Measurements from ENCODE around the gene DNAAF3.

DNAAF3 gene

DNA sequence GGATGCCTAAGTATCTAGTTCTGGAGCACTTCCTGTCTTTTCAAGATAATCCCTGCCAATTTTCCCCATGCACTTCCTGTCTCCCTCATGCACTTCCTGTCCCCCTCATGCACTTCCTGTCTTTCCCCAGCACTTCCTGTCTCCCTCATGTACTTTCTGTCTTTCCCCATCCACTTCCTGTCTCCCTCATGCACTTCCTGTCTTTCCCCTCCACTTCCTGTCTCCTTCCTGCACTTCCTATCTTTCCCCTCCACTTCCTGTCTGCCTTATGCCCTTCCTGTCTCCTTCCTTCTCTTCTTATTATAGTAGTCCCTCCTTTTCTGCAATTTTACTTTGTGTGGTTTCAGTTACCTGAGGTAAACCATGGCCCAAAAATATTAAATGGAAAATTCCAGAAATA, 14.4 kb downstream of the DNAAF3 start:
- no peak for DNase-seq

- no peak for DNase-seq
Measured at GRCh38 chr19:55149078-55150003, 17.1 kb downstream of the DNAAF3 start, which contains the start of gene TNNT1. TNNT1 (minus strand) TSS chr19:55149206; CDS start chr19:55147157, 2,049 bp downstream.

DNA sequence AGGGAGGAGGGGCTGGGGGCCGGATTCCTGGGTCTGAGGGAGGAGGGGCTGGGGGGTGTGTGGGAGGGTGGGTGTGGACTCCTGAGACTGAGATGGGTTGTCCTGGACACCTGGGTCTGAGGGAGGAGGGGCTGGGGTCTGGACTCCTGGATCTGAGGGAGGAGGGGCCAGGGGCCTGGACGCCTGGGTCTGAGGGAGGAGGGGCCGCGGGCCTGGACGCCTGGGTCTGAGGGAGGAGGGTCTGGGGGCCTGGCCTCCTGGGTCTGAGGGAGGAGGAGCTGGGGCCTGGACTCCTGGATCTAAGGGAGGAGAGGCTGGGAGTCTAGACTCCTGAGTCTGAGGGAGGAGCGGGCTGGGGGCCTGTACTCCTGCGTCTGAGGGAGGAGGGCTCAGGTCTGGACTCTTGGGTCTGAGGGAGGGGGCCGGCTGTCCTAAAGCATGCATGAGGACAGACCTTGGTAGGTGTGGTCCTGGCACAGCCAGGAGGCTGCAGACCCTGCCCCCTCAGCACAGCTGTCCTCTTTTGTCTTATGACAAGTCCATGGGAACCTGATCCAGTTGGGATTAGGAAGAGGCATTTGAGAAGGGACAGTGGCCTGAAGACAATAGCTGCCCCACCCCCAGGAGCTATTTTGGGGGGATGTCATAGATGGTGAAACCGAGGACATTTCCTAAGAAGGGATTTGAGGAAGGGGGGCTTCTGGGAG, 18.7 kb downstream of the DNAAF3 start:
- no peak for DNase-seq

- peak; percentile 82 for DNase-seq
Measured at GRCh38 chr19:55146705-55147273, 19.6 kb downstream of the DNAAF3 start.

GRCh38 chr19:55146078-55146704, 20.2 kb downstream of the DNAAF3 start:
- peak; percentile 67 for DNase-seq

GRCh38 chr19:55145232-55145631, 21.2 kb downstream of the DNAAF3 start:
- no peak for DNase-seq

DNA sequence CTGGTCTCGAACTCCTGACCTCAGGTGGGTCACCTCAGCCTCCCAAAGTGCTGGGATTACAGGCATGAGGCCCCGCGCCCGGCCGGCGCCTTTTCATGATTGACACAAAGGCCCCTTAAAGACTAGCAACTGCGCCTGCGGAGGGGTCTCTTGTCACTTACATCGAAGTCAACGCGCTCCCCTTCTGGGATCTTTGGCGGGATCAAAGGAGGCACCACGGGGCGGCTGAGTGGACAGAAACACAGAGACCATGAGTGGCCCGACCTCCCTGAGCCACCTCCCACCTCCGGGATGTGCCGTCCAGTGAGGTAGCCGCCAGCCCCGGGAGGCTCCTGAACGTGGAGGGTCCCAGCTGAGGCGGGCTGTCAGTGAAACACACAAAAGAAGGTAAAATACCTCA, 24.7 kb downstream of the DNAAF3 start:
- DNase-seq, result no peak

DNA sequence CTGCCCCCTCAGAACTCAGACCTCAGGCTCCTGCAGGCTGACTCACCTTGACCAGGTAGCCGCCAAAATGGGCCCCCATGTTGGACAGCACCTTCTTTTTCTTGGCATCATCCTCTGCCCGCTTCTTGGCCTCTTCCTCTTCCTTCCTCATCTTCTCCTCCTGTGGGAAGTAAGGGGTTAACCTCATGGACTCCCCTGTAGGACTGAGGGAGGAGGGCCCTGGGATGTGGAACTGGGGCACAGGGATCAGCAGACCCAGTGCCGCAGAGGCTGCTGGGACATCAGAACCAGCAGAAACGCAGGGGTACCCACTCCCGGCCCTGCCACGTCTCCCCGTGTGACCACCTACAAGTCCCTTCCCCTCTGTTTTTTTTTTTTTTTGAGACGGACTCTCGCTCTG, 28.5 kb downstream of the DNAAF3 start:
- DNase-seq, result no peak

DNA sequence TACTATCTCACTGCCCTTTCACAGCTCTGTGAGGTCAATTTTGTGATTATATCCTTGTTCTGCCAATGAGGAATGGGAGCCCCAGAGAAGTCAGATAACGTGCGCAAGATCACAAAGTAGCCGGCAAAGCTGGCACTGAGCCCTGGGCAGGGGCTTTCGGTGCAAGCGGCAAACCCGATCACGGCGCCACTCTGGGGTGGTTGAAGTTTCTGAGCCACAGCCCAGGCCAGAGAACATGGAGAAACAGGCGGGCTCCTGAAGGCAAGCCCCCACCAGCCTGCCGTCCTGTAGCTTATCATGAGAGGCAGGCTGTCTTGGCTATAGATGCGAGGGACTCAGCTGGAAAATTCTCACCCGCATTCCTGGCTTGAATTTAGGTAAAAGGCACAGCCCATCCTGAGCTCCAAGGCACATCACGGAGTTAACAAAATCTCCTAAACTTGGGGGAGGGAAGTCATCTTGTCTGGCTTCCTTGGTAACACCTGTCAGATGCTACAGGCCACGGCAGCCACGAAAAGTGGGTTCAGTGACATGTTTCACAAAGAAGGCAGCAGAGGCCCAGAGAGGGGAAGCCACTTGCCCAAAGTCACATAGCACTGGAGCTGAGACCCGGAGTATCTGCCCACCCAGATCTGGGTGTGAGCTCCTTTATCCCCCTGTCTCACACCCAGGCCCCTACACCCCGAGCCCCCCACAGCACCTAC, 29.9 kb downstream of the DNAAF3 start:
- no peak for DNase-seq

GRCh38 chr19:55134736-55135135, 31.7 kb downstream of the DNAAF3 start:
- DNase-seq, result no peak

- DNase-seq, result no peak
Measured at GRCh38 chr19:55133639-55134444, 32.6 kb downstream of the DNAAF3 start.

DNA sequence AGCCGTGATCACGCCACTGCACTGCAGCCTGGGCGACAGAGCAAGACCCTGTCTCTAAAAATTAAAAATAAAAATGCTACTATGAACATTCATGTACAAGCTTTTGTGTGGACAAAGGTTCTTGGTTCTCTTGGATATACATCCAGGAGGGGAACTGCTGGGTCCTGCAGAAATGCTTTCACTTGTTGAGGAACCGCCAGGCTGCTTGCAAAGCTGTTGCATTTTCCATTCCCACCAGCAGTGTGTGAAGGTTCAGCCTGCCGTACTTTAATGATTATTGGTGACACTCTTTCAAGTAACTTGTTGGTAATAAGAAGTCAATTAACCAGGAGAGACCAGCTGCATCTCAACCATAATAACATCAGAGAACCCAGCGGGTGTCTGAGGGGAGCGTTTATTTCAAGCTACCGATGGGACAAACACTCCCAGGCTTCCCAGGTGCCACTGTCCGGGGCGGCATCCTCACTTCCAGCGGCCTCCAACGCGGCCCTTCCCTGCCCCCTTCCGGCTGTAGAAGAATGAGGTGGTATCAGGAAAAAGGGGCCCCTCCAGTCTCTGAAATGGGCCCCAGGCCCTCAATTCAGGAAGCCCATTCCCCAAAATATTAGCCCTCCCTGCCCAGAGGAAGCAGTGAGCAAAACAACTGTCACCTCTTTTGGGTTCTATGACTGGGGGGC, 33.8 kb downstream of the DNAAF3 start:
- DNase-seq, result no peak

DNA sequence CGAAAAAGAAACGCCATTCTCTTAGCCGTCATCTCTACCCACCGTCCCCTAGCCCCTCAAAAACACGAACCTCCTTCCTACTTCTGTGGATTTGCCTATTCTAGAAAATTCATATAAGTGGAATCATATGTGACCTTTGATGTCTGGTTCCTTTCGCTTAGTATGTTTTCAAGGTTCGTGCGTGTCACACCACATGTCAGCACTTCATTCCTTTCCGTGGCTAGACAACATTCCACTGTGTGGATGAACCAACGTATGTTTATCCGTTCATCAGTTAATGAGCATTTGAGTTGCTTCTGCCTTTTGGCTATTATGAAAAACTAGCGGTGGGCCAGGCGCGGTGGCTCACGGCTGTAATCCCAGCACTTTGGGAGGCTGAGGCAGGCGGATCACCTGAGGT, 35.0 kb downstream of the DNAAF3 start:
- no peak for DNase-seq

DNA sequence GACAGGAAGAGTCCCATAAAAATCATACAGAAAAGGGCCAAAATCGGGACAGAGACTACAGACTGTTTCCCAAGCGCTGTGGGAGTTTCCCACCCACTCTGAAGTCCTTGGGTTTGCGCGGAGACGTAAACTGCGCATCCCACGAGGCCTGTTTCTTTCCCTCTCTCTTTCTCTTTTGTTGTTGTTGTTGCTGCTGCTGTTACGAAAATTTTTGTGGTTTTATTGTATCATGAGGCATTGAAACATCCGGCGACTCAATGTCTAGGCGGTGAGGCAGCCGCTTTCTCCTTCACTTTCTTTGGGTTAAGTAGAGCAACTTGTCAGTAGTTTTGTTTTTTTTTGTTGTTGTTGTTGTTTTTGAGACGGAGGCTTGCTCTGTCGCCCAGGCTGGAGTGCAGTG, 47.4 kb downstream of the DNAAF3 start:
- no peak for DNase-seq

DNA sequence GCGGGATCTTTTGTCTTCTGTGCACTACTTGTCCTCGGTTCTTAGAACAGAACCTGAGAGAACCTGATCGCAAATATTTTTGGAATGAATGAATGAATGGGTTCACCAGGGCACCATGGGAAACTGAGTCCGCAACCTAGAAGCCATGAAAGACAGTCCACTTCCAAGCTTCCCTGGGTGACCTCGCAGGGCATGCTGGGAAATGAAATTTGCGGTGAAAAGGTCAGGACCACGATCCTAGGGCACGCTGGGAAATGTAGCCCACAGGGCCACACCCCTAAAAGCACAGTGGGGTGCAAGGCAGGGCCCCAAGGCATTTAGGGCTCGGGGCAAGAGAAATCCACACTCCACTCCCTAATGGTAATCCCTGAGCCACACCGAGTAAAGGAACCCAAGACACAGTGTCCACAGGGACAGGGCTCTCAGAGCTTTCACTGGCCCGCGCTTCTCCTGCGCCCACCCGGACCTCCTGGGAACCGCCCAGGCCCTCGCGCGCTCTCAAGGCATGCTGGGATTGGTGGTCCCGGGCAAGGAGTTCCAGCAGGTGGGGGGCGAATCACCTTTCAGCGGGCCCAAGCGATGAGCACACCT, 47.9 kb downstream of the DNAAF3 start:
- DNase-seq, result no peak

DNA sequence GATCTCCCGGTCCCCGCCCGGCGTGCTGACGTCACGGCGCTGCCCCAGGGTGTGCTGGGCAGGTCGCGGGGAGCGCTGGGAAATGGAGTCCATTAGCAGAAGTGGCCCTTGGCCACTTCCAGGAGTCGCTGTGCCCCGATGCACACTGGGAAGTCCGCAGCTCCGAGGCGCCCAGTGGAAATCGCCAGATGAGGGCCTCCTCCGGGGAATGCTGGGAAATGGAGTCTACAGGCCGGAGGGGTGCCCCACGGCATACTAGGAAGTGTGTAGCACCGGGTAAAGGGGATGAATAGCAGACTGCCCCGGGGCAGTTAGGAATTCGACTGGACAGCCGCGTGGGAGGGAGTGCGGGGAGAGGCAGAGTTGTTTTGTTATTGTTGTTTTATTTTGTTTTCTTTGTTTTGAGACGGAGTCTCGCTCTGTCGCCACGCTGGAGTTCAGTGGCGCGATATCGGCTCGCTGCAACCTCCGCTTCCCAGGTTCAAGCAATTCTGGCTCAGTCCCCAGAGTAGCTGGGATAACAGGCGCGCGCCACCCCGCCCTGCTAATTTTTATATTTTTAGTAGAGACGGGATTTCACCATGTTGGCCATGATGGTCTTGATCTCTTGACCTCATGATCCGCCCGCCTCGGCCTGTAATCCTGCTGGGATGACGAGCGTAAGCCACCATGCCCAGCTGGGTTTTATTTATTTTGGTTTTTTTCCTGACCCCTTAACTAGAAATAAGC, 48.6 kb downstream of the DNAAF3 start:
- DNase-seq, result peak; percentile 98

GRCh38 chr19:55116859-55117662, 49.4 kb downstream of the DNAAF3 start, which contains the start of gene PPP1R12C:
PPP1R12C (minus strand) TSS chr19:55117637; CDS start chr19:55117543, 94 bp downstream.
- DNase-seq, result no peak

GRCh38 chr19:55116232-55116858, 50.1 kb downstream of the DNAAF3 start:
- DNase-seq, result peak; percentile 41
